ENCODE results near the gene LSM2. TPM values are rescaled to one million over a fixed set of nuclear protein-coding genes. Genes with fewer than 3 reads are reported as not detected.

Gene LSM2
- total and polyA plus RNA-seq, 9 of the 15 experiments (the other 6 are each of a cell fraction or from before 2014, with no cell fraction given): 154 to 407 (median 223) TPM

- Histone ChIP-seq H4K20me1 (replicated peaks; ENCODE audit: control insufficient read depth, insufficient read depth, low read length) (no peaks in the 10 kb centered on the region), H3K79me2 (ENCODE audit: control insufficient read depth, insufficient read depth, low read length) (no peaks in the 10 kb centered on the region), H3K36me3 (ENCODE audit: control insufficient read depth, insufficient read depth, low read length) (peaks cover 61% of the 10 kb centered on the region), H3K27me3 (ENCODE audit: control insufficient read depth in 2 of 2, insufficient read depth in 2 of 2, low read length in 2 of 2) (no peaks in the 10 kb centered on the region), H2AFZ (ENCODE audit: low read depth, low read length) (no peak overlapping the region), H3K27ac (ENCODE audit: extremely low read depth, low read depth, low read length) (no peak overlapping the region), H3K9me1 (ENCODE audit: control insufficient read depth, insufficient read depth, low read length) (no peaks in the 10 kb centered on the region), H3K9me3 (replicated peaks; ENCODE audit: control insufficient read depth, insufficient read depth, low read depth, low read length) (no peaks in the 10 kb centered on the region), H3K4me1 (replicated peaks in 1 of 2; ENCODE audit: control insufficient read depth in 2 of 2, insufficient read depth in 2 of 2, low read length in 2 of 2) (peaks cover 0 to 20% of the 10 kb centered on the region in 2 experiments; a peak in 3 of 5 replicates), H3K9ac (ENCODE audit: insufficient read depth in 1 of 2, low read depth in 2 of 2, low read length in 2 of 2) (peak overlapping the region in 1 of 2 experiments; percentile 40; a peak in 2 of 4 replicates), H3K4me2 (ENCODE audit: insufficient read depth, low read length) (no peak overlapping the region), H3K4me3 (no peak overlapping the region)
- peak; percentile 56 for ATAC-seq
- DNase-seq (ENCODE audit: extremely low read depth in 1 of 4, low spot score in 3 of 4): peak in 1 of 4 experiments; percentile 63
- intact Hi-C loops (cut with micrococcal nuclease): no loop called here
- no TSS peak for BruUV-seq (replicated peaks)
- ChIA-PET POLR2A (interaction anchor here (1.3 to 4.6 kb wide), 3 partner anchors 9 to 25 kb away, joined by 5 to 29 read pairs (median 8); partner anchors contain the start of genes CLIC1 and MSH5), CTCF (ENCODE audit: low intra/inter-chr PET ratio) (no interaction called here)
- WGBS (ENCODE audit: insufficient coverage, low coverage, missing lambda C conversion rate): 60% methylated on average over 8 of the region's 8 CpGs
- FAIRE-seq: no peak
- TF ChIP-seq HNRNPL (IDR thresholded peaks at IDR 0.05; ENCODE audit: low read depth, low read length) (no peak), ATF3 (IDR thresholded peaks at IDR 0.05) (no peak), ATF3 (CRISPR knock-in tag; conservative IDR thresholded peaks at IDR 0.05) (no peak), POLR2G (IDR thresholded peaks at IDR 0.05; ENCODE audit: low read depth, low read length) (peak; percentile 69), POLR2B (IDR thresholded peaks at IDR 0.05; ENCODE audit: low read depth, partially characterized antibody) (peak; percentile 21), ZBTB33 (CRISPR knock-in tag; IDR thresholded peaks at IDR 0.05) (peak; percentile 85), POLR2AphosphoS2 (IDR thresholded peaks at IDR 0.05; ENCODE audit: low read length) (0 out of 2 replicates have a peak, but pooled peaks have one; percentile 32), TEAD4 (IDR thresholded peaks at IDR 0.05; ENCODE audit: low read length) (no peak), TEAD4 (CRISPR knock-in tag; IDR thresholded peaks at IDR 0.05; ENCODE audit: borderline replicate concordance) (peak; percentile 32; the same call in 1 of the 2 replicates), POLR2A (conservative IDR thresholded peaks at IDR 0.05) (peak; percentile 50; the same call in 1 of the 2 replicates), HSF4 (CRISPR knock-in tag; IDR thresholded peaks at IDR 0.05; ENCODE audit: borderline replicate concordance) (no peak), DACH1 (IDR thresholded peaks at IDR 0.05; ENCODE audit: partially characterized antibody) (no peak)
- in situ Hi-C loops (cut with MboI): no loop called here
These were observed 43.7 kb downstream of the LSM2 start for GRCh38 chr6:31762878-31763618.
